ENCODE measurements around the gene PEX14. TPM values are rescaled to one million over a fixed set of nuclear protein-coding genes. Genes with fewer than 3 reads are reported as not detected.
A peak's percentile ranks its signal among the peaks of the same experiment; 100 is the strongest.

PEX14 gene
- total RNA-seq, 2 experiments from 2014 or later, result 21.6 to 25.2 TPM

- H3K4me3 Mint-ChIP-seq, result no peak overlapping the region
- no peaks in the 10 kb centered on the region for H3K4me1 Mint-ChIP-seq
- POLR2A ChIA-PET, result no interaction called here
- peaks cover 1% of the 10 kb centered on the region for H3K27me3 Mint-ChIP-seq
- ATAC-seq (ENCODE audit: low read depth), result no peak
- H3K9me3 Mint-ChIP-seq, result no peaks in the 10 kb centered on the region
- no peak overlapping the region for H3K27ac Mint-ChIP-seq
- H3K36me3 Mint-ChIP-seq, result no peaks in the 10 kb centered on the region
- DNase-seq, result no peak
Measured at GRCh38 chr1:10632691-10633090, 157.9 kb downstream of the PEX14 start.

- POLR2A ChIA-PET, result no interaction called here
- DNase-seq (no peak), ATAC-seq (ENCODE audit: low read depth) (no peak)
- Mint-ChIP-seq H3K4me3 (no peak overlapping the region), H3K4me1 (no peaks in the 10 kb centered on the region), H3K9me3 (no peaks in the 10 kb centered on the region), H3K27me3 (peaks cover 1% of the 10 kb centered on the region), H3K27ac (no peak overlapping the region), H3K36me3 (no peaks in the 10 kb centered on the region)
Measured at GRCh38 chr1:10633416-10633815, 158.7 kb downstream of the PEX14 start.

GRCh38 chr1:10634075-10634427 lies 159.3 kb downstream of the PEX14 start:
- DNase-seq, result no peak
- no peaks in the 10 kb centered on the region for H3K36me3 Mint-ChIP-seq
- ATAC-seq (ENCODE audit: low read depth), result no peak
- no peaks in the 10 kb centered on the region for H3K9me3 Mint-ChIP-seq
- POLR2A ChIA-PET, result no interaction called here
- no peak overlapping the region for H3K4me3 Mint-ChIP-seq
- peaks cover 1% of the 10 kb centered on the region for H3K27me3 Mint-ChIP-seq
- H3K4me1 Mint-ChIP-seq, result no peaks in the 10 kb centered on the region
- no peak overlapping the region for H3K27ac Mint-ChIP-seq

- POLR2A ChIA-PET, result no interaction called here
- Mint-ChIP-seq H3K27ac (no peak overlapping the region), H3K4me1 (no peaks in the 10 kb centered on the region)
Measured at GRCh38 chr1:10634428-10635084, 159.8 kb downstream of the PEX14 start.

GRCh38 chr1:10635085-10635896 lies 160.5 kb downstream of the PEX14 start:
- ATAC-seq (ENCODE audit: low read depth) (no peak), DNase-seq (no peak)
- POLR2A ChIA-PET, result no interaction called here
- no peaks in the 10 kb centered on the region for H3K36me3 Mint-ChIP-seq
- no peaks in the 10 kb centered on the region for H3K9me3 Mint-ChIP-seq
- peaks cover 1% of the 10 kb centered on the region for H3K27me3 Mint-ChIP-seq
- H3K4me1 Mint-ChIP-seq, result no peaks in the 10 kb centered on the region
- H3K4me3 Mint-ChIP-seq, result no peak overlapping the region
- H3K27ac Mint-ChIP-seq, result no peak overlapping the region

More at GRCh38 chr1:10634428-10635084, 159.8 kb downstream of the PEX14 start:
- Mint-ChIP-seq H3K9me3 (no peaks in the 10 kb centered on the region), H3K4me3 (no peak overlapping the region), H3K27me3 (peaks cover 1% of the 10 kb centered on the region), H3K36me3 (no peaks in the 10 kb centered on the region)
- DNase-seq (no peak), ATAC-seq (ENCODE audit: low read depth) (no peak)

- H3K4me3 Mint-ChIP-seq, result no peak overlapping the region
- ATAC-seq (ENCODE audit: low read depth) (no peak), DNase-seq (no peak)
- peaks cover 1% of the 10 kb centered on the region for H3K27me3 Mint-ChIP-seq
- no peaks in the 10 kb centered on the region for H3K36me3 Mint-ChIP-seq
- no peak overlapping the region for H3K27ac Mint-ChIP-seq
- H3K9me3 Mint-ChIP-seq, result no peaks in the 10 kb centered on the region
- H3K4me1 Mint-ChIP-seq, result no peaks in the 10 kb centered on the region
- POLR2A ChIA-PET, result no interaction called here
Measured at GRCh38 chr1:10635992-10636391, 161.2 kb downstream of the PEX14 start.

- Mint-ChIP-seq H3K9me3 (no peaks in the 10 kb centered on the region), H3K4me1 (no peaks in the 10 kb centered on the region), H3K4me3 (no peak overlapping the region), H3K36me3 (no peaks in the 10 kb centered on the region), H3K27ac (no peak overlapping the region), H3K27me3 (peaks cover 1% of the 10 kb centered on the region)
- no peak for ATAC-seq (ENCODE audit: low read depth)
- no peak for DNase-seq
- POLR2A ChIA-PET, result no interaction called here
Measured at GRCh38 chr1:10637400-10637799, 162.7 kb downstream of the PEX14 start.

GRCh38 chr1:10637834-10638558 lies 163.2 kb downstream of the PEX14 start:
- H3K9me3 Mint-ChIP-seq, result no peaks in the 10 kb centered on the region
- peak; percentile 16 for ATAC-seq (ENCODE audit: low read depth)
- H3K4me1 Mint-ChIP-seq, result no peaks in the 10 kb centered on the region
- POLR2A ChIA-PET, result no interaction called here
- peaks cover 1% of the 10 kb centered on the region for H3K27me3 Mint-ChIP-seq
- no peak overlapping the region for H3K27ac Mint-ChIP-seq
- H3K36me3 Mint-ChIP-seq, result no peaks in the 10 kb centered on the region
- H3K4me3 Mint-ChIP-seq, result no peak overlapping the region
- DNase-seq, result no peak

GRCh38 chr1:10638559-10639005 lies 163.8 kb downstream of the PEX14 start:
- H3K4me1 Mint-ChIP-seq, result no peaks in the 10 kb centered on the region
- no peak overlapping the region for H3K4me3 Mint-ChIP-seq
- ATAC-seq (ENCODE audit: low read depth) (peak; percentile 14), DNase-seq (no peak)
- no peak overlapping the region for H3K27ac Mint-ChIP-seq
- H3K36me3 Mint-ChIP-seq, result no peaks in the 10 kb centered on the region
- peaks cover 1% of the 10 kb centered on the region for H3K27me3 Mint-ChIP-seq
- H3K9me3 Mint-ChIP-seq, result no peaks in the 10 kb centered on the region
- POLR2A ChIA-PET, result no interaction called here

- Mint-ChIP-seq H3K4me1 (no peaks in the 10 kb centered on the region), H3K36me3 (no peaks in the 10 kb centered on the region), H3K27me3 (peaks cover 1% of the 10 kb centered on the region), H3K9me3 (no peaks in the 10 kb centered on the region), H3K27ac (no peak overlapping the region), H3K4me3 (no peak overlapping the region)
- DNase-seq (no peak), ATAC-seq (ENCODE audit: low read depth) (no peak)
- POLR2A ChIA-PET, result no interaction called here
Measured at GRCh38 chr1:10639011-10639774, 164.4 kb downstream of the PEX14 start.

GRCh38 chr1:10639775-10640578 lies 165.2 kb downstream of the PEX14 start:
- no peaks in the 10 kb centered on the region for H3K36me3 Mint-ChIP-seq
- no peak overlapping the region for H3K4me3 Mint-ChIP-seq
- no peak for ATAC-seq (ENCODE audit: low read depth)
- DNase-seq, result no peak
- H3K9me3 Mint-ChIP-seq, result no peaks in the 10 kb centered on the region
- no peak overlapping the region for H3K27ac Mint-ChIP-seq
- H3K4me1 Mint-ChIP-seq, result no peaks in the 10 kb centered on the region
- peaks cover 1% of the 10 kb centered on the region for H3K27me3 Mint-ChIP-seq
- POLR2A ChIA-PET, result no interaction called here

GRCh38 chr1:10640843-10641553 lies 166.2 kb downstream of the PEX14 start:
- H3K4me1 Mint-ChIP-seq, result no peaks in the 10 kb centered on the region
- no peaks in the 10 kb centered on the region for H3K9me3 Mint-ChIP-seq
- ATAC-seq (ENCODE audit: low read depth) (no peak), DNase-seq (no peak)
- H3K4me3 Mint-ChIP-seq, result no peak overlapping the region
- POLR2A ChIA-PET, result no interaction called here
- H3K27me3 Mint-ChIP-seq, result peaks cover 1% of the 10 kb centered on the region
- H3K27ac Mint-ChIP-seq, result no peak overlapping the region
- H3K36me3 Mint-ChIP-seq, result no peaks in the 10 kb centered on the region

All from activated naive CD8-positive, alpha-beta T cell treated with anti-CD3 and anti-CD28 coated beads, Interleukin-2, amount 10 ng/mL, durations not matched to agents 7 days and 5 days (primary cell).